Naive thymus-derived CD4-positive, alpha-beta T cell (primary cell): ENCODE measurements around the gene ASXL1. TPM values are rescaled to one million over a fixed set of nuclear protein-coding genes. Genes with fewer than 3 reads are reported as not detected.

Experiments
- ATAC-seq: fragments of 150-1000 bp; cut with Tn5 transposase; 2 replicates; pipeline ENCODE4 v1.10.0; 2021; ENCODE audit warnings: mild to moderate bottlenecking, moderate library complexity
- CTCF ChIA-PET: fragments of 350-600 bp; sonication (Branson Sonifier 250); formaldehyde crosslinking; loops from one replicate; lab custom pipeline; 2021; ENCODE audit warnings: antibody characterized with exemption; lab: Charles Lee
- POLR2A ChIA-PET: fragments of 350-600 bp; sonication (Branson Sonifier 250); formaldehyde crosslinking; loops from one replicate; lab custom pipeline; 2021; ENCODE audit warnings: antibody characterized with exemption, inconsistent platforms; lab: Charles Lee
- DNase-seq, 9 donors: peaks; one replicate each; pipeline versions ENCODE4 v3.0.0 to v3.0.0-alpha.2; 2020 to 2022; ENCODE audit warnings: mixed read lengths in 1 of 9
- H3K27ac ChIP-seq: one replicate; pipeline ENCODE4 v1.7.0; 2013; ENCODE audit warnings: mild to moderate bottlenecking, low read depth, low read length, moderate library complexity
- H3K27me3 ChIP-seq, 2 donors: one replicate each; pipeline ENCODE4 v1.7.0; 2013; ENCODE audit warnings: low read length in 2 of 2, mild to moderate bottlenecking in 2 of 2, moderate library complexity in 2 of 2; ENCODE audit not compliant: control insufficient read depth in 2 of 2, insufficient read depth in 2 of 2
- H3K36me3 ChIP-seq, 3 experiments: 1 replicate in 2 of 3; 2 replicates in 1 of 3; pipeline ENCODE4 v1.7.0; 2013; ENCODE audit warnings: low read length in 3 of 3, mild to moderate bottlenecking in 3 of 3, moderate library complexity in 1 of 3; ENCODE audit not compliant: insufficient read depth in 3 of 3, control insufficient read depth in 2 of 3
- H3K4me1 ChIP-seq, 2 donors: one replicate each; pipeline ENCODE4 v1.7.0; 2013; ENCODE audit warnings: low read length in 2 of 2, mild to moderate bottlenecking in 2 of 2, moderate library complexity in 1 of 2; ENCODE audit not compliant: control insufficient read depth in 2 of 2, insufficient read depth in 2 of 2
- H3K4me3 ChIP-seq: 2 replicates; pipeline ENCODE4 v1.7.0; 2013; ENCODE audit warnings: mild to moderate bottlenecking, low read length
- H3K9me3 ChIP-seq, 3 experiments: 1 replicate in 2 of 3; 2 replicates in 1 of 3; pipeline ENCODE4 v1.7.0; 2013; ENCODE audit warnings: low read length in 3 of 3; ENCODE audit not compliant: control insufficient read depth in 2 of 3
- H3K27ac Mint-ChIP-seq, 9 donors: one replicate each; pipeline ENCODE4 v1.8.0; 2020 to 2022; ENCODE audit warnings: mixed read lengths in 9 of 9, mild to moderate bottlenecking in 8 of 9, moderate library complexity in 5 of 9, inconsistent platforms in 2 of 9
- H3K27me3 Mint-ChIP-seq, 5 donors: one replicate each; pipeline ENCODE4 v1.8.0; 2021 to 2022; ENCODE audit warnings: mixed read lengths in 5 of 5, mild to moderate bottlenecking in 1 of 5
- H3K36me3 Mint-ChIP-seq, 5 donors: one replicate each; pipeline ENCODE4 v1.8.0; 2020 to 2022; ENCODE audit warnings: mixed read lengths in 5 of 5, mild to moderate bottlenecking in 3 of 5, inconsistent platforms in 1 of 5
- H3K4me1 Mint-ChIP-seq, 7 donors: one replicate each; pipeline ENCODE4 v1.8.0; 2020 to 2022; ENCODE audit warnings: mixed read lengths in 7 of 7, mild to moderate bottlenecking in 3 of 7, inconsistent platforms in 1 of 7
- H3K4me3 Mint-ChIP-seq, 10 donors: one replicate each; pipeline ENCODE4 v1.8.0; 2020 to 2022; ENCODE audit warnings: mild to moderate bottlenecking in 10 of 10, mixed read lengths in 10 of 10, moderate library complexity in 6 of 10, inconsistent platforms in 2 of 10
- H3K9me3 Mint-ChIP-seq, 11 donors: one replicate each; pipeline ENCODE4 v1.8.0; 2020 to 2022; ENCODE audit warnings: mixed read lengths in 11 of 11, mild to moderate bottlenecking in 4 of 11, inconsistent platforms in 1 of 11, moderate library complexity in 1 of 11
- intact Hi-C, 2 donors: fragments of 100-400 bp; cut with micrococcal nuclease; formaldehyde crosslinking; loops; one replicate each; pipeline ENCODE4 v1.15.1; 2023
- polyA plus RNA-seq, 2 donors: library from polyadenylated mRNA; unstranded; fragments of 300-500 nt; fragmentation: Illumina TruSeq; gene quantifications; one replicate each; pipeline ENCODE4 v1.2.3, GENCODE V29; 2021
- total RNA-seq, 6 experiments: library from RNA in 5 of 6; stranded (reverse) in 5 of 6; gene quantifications; 1 replicate in 5 of 6; 2 replicates in 1 of 6; pipeline ENCODE4 v1.2.3 and lab custom pipeline; 2021 to 2026

The ASXL1 gene
- total and polyA plus RNA-seq, 7 experiments from 2014 or later: 14.7 to 200 (median 147) TPM

GRCh38 chr20:32479697-32480171, 121.6 kb downstream of the ASXL1 start:
- peak overlapping the region in 6 of 10 donors; percentile 11 to 77 (median 44) for H3K4me3 Mint-ChIP-seq
- CTCF ChIA-PET: no interaction called here
- H3K27me3 Mint-ChIP-seq: peaks cover 0 to 2% (median 0%) of the 10 kb centered on the region in 5 donors
- Histone ChIP-seq H3K27me3 (no peaks in the 10 kb centered on the region), H3K4me3 (no peak overlapping the region), H3K36me3 (peaks cover 0 to 12% (median 0%) of the 10 kb centered on the region in 3 experiments), H3K27ac (peak overlapping the region; percentile 56), H3K4me1 (peaks cover 0 to 65% of the 10 kb centered on the region in 2 donors), H3K9me3 (no peaks in the 10 kb centered on the region)
- POLR2A ChIA-PET: interaction anchor here (1.3 kb wide), 1 partner anchor 16 kb away, joined by 3 read pairs; no protein-coding TSS in a partner anchor
- intact Hi-C loops: no loop called here
- ATAC-seq (no peak), DNase-seq (no peak)
- H3K9me3 Mint-ChIP-seq: peaks cover 0 to 1% (median 0%) of the 10 kb centered on the region in 11 donors
- H3K36me3 Mint-ChIP-seq: no peaks in the 10 kb centered on the region
- peaks cover 11 to 66% (median 61%) of the 10 kb centered on the region in 7 donors for H3K4me1 Mint-ChIP-seq
- H3K27ac Mint-ChIP-seq: peak overlapping the region in 8 of 9 donors; percentile 64 to 92 (median 86)

- CTCF ChIA-PET: interaction anchor here (1.1 kb wide), 1 partner anchor 11 kb away, joined by 3 read pairs; no protein-coding TSS in a partner anchor
Observed at GRCh38 chr20:32480371-32481241, 122.5 kb downstream of the ASXL1 start.

GRCh38 chr20:32481311-32482142, 123.4 kb downstream of the ASXL1 start:
- H3K4me3 Mint-ChIP-seq: peak overlapping the region; percentile 40 to 90 (median 78)
- H3K9me3 Mint-ChIP-seq: peaks cover 0 to 1% (median 0%) of the 10 kb centered on the region in 11 donors
- peaks cover 0 to 5% (median 0%) of the 10 kb centered on the region in 5 donors for H3K27me3 Mint-ChIP-seq
- H3K4me3 ChIP-seq: no peak overlapping the region
- ATAC-seq (no peak), DNase-seq (no peak)
- H3K9me3 ChIP-seq: no peaks in the 10 kb centered on the region
- peaks cover 0 to 3% (median under 1%) of the 10 kb centered on the region in 5 donors for H3K36me3 Mint-ChIP-seq
- peaks cover 19 to 73% (median 69%) of the 10 kb centered on the region in 7 donors for H3K4me1 Mint-ChIP-seq
- ChIA-PET POLR2A (interaction anchor here (0.7 kb wide), 3 partner anchors 10 to 1209 kb away, joined by 3 read pairs; no protein-coding TSS in a partner anchor), CTCF (interaction anchor here (1.1 kb wide), 1 partner anchor 12 kb away, joined by 3 read pairs; no protein-coding TSS in a partner anchor)
- peak overlapping the region in 8 of 9 donors; percentile 44 to 91 (median 82) for H3K27ac Mint-ChIP-seq
- intact Hi-C loops: no loop called here
- peaks cover 0 to 9% (median 0%) of the 10 kb centered on the region in 3 experiments for H3K36me3 ChIP-seq
- H3K27me3 ChIP-seq: no peaks in the 10 kb centered on the region
- peak overlapping the region; percentile 53 for H3K27ac ChIP-seq
- peaks cover 8 to 67% of the 10 kb centered on the region in 2 donors for H3K4me1 ChIP-seq

More at GRCh38 chr20:32480371-32481241, 122.5 kb downstream of the ASXL1 start:
- H3K4me3 Mint-ChIP-seq: peak overlapping the region in 8 of 10 donors; percentile 14 to 90 (median 73)
- H3K36me3 Mint-ChIP-seq: peaks cover 0 to 1% (median 0%) of the 10 kb centered on the region in 5 donors
- POLR2A ChIA-PET: interaction anchor here (0.6 to 1.3 kb wide), 3 partner anchors 9 to 241 kb away, joined by 3 read pairs; no protein-coding TSS in a partner anchor
- peak overlapping the region in 8 of 9 donors; percentile 3 to 91 (median 81) for H3K27ac Mint-ChIP-seq
- H3K27me3 Mint-ChIP-seq: peaks cover 0 to 5% (median 0%) of the 10 kb centered on the region in 5 donors
- DNase-seq (no peak), ATAC-seq (no peak)
- intact Hi-C loops: no loop called here
- H3K27ac ChIP-seq: peak overlapping the region; percentile 56
- H3K27me3 ChIP-seq: no peaks in the 10 kb centered on the region
- H3K9me3 ChIP-seq: no peaks in the 10 kb centered on the region
- H3K36me3 ChIP-seq: peaks cover 0 to 5% (median 0%) of the 10 kb centered on the region in 3 experiments
- H3K4me1 Mint-ChIP-seq: peaks cover 18 to 73% (median 68%) of the 10 kb centered on the region in 7 donors
- no peak overlapping the region for H3K4me3 ChIP-seq
- H3K4me1 ChIP-seq: peaks cover 3 to 67% of the 10 kb centered on the region in 2 donors
- H3K9me3 Mint-ChIP-seq: peaks cover 0 to 1% (median 0%) of the 10 kb centered on the region in 11 donors

DNA sequence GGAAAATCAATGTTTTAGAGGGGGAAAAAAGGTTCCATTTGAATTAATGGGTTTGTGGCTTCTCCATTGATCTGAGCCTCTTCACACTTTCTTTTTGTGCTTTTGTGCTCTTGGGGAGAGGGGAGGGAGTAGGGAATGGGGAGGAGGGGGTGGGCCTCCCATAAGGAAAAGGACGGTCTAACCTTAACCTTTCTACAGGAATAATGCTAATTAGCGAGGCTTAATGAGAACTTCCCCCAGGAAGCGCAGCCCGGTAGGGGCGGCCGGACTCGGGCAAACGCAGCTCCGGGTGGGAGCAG, 124.0 kb downstream of the ASXL1 start:
- H3K4me1 ChIP-seq: peaks cover 8 to 61% of the 10 kb centered on the region in 2 donors
- Mint-ChIP-seq H3K27me3 (peaks cover 0 to 5% (median 0%) of the 10 kb centered on the region in 5 donors), H3K4me1 (peaks cover 20 to 73% (median 68%) of the 10 kb centered on the region in 7 donors), H3K36me3 (peaks cover 0 to 5% (median 4%) of the 10 kb centered on the region in 5 donors), H3K27ac (peak overlapping the region in 8 of 9 donors; percentile 5 to 87 (median 67)), H3K9me3 (peaks cover 0 to 1% (median 0%) of the 10 kb centered on the region in 11 donors), H3K4me3 (peak overlapping the region; percentile 40 to 90 (median 78))
- intact Hi-C loops: no loop called here
- ChIA-PET POLR2A (interaction anchor here (0.7 kb wide), 2 partner anchors 168 to 1209 kb away, joined by 3 read pairs; no protein-coding TSS in a partner anchor), CTCF (no interaction called here)
- H3K9me3 ChIP-seq: no peaks in the 10 kb centered on the region
- H3K4me3 ChIP-seq: peak overlapping the region; percentile 39
- peak overlapping the region; percentile 53 for H3K27ac ChIP-seq
- H3K27me3 ChIP-seq: no peaks in the 10 kb centered on the region
- DNase-seq: no peak
- no peak for ATAC-seq
- peaks cover 0 to 10% (median 0%) of the 10 kb centered on the region in 3 experiments for H3K36me3 ChIP-seq

- ATAC-seq: peak; percentile 30
- Histone ChIP-seq H3K4me3 (peak overlapping the region; percentile 39), H3K36me3 (peaks cover 0 to 10% (median 0%) of the 10 kb centered on the region in 3 experiments), H3K4me1 (peaks cover 8 to 56% of the 10 kb centered on the region in 2 donors), H3K27me3 (no peaks in the 10 kb centered on the region), H3K9me3 (no peaks in the 10 kb centered on the region), H3K27ac (peak overlapping the region; percentile 53)
- Mint-ChIP-seq H3K9me3 (peaks cover 0 to 1% (median 0%) of the 10 kb centered on the region in 11 donors), H3K27me3 (peaks cover 0 to 5% (median 0%) of the 10 kb centered on the region in 5 donors), H3K27ac (peak overlapping the region in 6 of 9 donors; percentile 10 to 87 (median 58)), H3K4me1 (peaks cover 20 to 73% (median 67%) of the 10 kb centered on the region in 7 donors), H3K4me3 (peak overlapping the region; percentile 73 to 90 (median 78)), H3K36me3 (peaks cover 4 to 8% (median 5%) of the 10 kb centered on the region in 5 donors)
- intact Hi-C loops: no loop called here
- CTCF ChIA-PET: no interaction called here
- POLR2A ChIA-PET: interaction anchor here (1.3 to 4.2 kb wide), 5 partner anchors 21 to 125 kb away, joined by 5 to 58 read pairs (median 5); partner anchors contain the start of gene ASXL1
- peak in 7 of 9 donors; percentile 28 to 46 (median 29) for DNase-seq
Observed at GRCh38 chr20:32482442-32483261, 124.5 kb downstream of the ASXL1 start.
